Gastroesophageal sphincter (tissue), 3 donors: Measurements from ENCODE around the gene TNFRSF19.

Experiments used
- EP300 ChIP-seq: sonication (generic); formaldehyde crosslinking; IDR thresholded peaks from one replicate; pipeline ENCODE4 v1.6.1; 2017; ENCODE audit warnings: antibody characterized with exemption, mild to moderate bottlenecking
- POLR2AphosphoS5 ChIP-seq: sonication (generic); formaldehyde crosslinking; IDR thresholded peaks from one replicate; pipeline ENCODE4 v1.6.1; 2017; ENCODE audit warnings: antibody characterized with exemption
- TF ChIP-seq, protein P1 (sequence below), 4 experiments: fragments of 200-600 bp in 2 of 4; fragments of 450-650 bp in 2 of 4; sonication (generic) in 1 of 4; IDR thresholded peaks; one replicate each; pipeline ENCODE4 v1.5.1; 2017 to 2019; ENCODE audit warnings: antibody characterized with exemption in 4 of 4, mild to moderate bottlenecking in 2 of 4, moderate library complexity in 2 of 4

DNA sequence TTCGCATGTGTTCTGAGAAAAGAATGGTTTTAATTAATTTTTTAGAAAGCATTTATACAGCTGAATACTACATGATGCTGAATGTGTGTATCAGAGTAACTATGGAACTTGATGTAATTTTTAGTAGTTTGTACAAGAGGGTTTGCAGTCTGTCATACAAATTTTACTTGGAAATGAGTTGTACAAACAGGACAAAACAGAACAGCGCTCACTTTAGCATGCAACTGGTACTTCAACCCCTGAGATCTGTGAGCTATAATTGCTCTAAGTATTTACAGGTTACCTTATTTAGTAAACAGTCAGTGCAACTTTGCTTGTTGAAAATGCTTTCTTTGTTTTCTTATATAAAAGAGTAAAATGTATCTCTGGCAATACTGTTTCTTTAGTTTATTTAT lies 706 bp downstream of the TNFRSF19 start:
- TF ChIP-seq, protein P1, sequence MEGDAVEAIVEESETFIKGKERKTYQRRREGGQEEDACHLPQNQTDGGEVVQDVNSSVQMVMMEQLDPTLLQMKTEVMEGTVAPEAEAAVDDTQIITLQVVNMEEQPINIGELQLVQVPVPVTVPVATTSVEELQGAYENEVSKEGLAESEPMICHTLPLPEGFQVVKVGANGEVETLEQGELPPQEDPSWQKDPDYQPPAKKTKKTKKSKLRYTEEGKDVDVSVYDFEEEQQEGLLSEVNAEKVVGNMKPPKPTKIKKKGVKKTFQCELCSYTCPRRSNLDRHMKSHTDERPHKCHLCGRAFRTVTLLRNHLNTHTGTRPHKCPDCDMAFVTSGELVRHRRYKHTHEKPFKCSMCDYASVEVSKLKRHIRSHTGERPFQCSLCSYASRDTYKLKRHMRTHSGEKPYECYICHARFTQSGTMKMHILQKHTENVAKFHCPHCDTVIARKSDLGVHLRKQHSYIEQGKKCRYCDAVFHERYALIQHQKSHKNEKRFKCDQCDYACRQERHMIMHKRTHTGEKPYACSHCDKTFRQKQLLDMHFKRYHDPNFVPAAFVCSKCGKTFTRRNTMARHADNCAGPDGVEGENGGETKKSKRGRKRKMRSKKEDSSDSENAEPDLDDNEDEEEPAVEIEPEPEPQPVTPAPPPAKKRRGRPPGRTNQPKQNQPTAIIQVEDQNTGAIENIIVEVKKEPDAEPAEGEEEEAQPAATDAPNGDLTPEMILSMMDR (IDR thresholded peaks at IDR 0.05): peak in 3 of 4 experiments; percentile 7 to 28 (median 27)
- no peak for TF ChIP-seq POLR2AphosphoS5
- no peak for TF ChIP-seq EP300
